Mesodermal cell (in vitro differentiated cells): Measurements from ENCODE around the gene CEP164.
A peak's percentile ranks its signal among the peaks of the same experiment; 100 is the strongest.
"Not testable (repeated sequence)": the region's sequence is repeated elsewhere in the genome, so short reads cannot be mapped to it uniquely, and the experiment has no call there.

Experiments
- H3K27ac ChIP-seq: 2 replicates; pipeline ENCODE4 v1.7.0; 2013; ENCODE audit warnings: mild to moderate bottlenecking, low read depth, low read length, moderate library complexity; ENCODE audit not compliant: severe bottlenecking
- H3K36me3 ChIP-seq: 2 replicates; pipeline ENCODE4 v1.7.1; 2013; ENCODE audit warnings: mild to moderate bottlenecking, low read length, moderate library complexity; ENCODE audit not compliant: control insufficient read depth, insufficient read depth
- H3K4me1 ChIP-seq: one replicate; pipeline ENCODE4 v1.7.1; 2013; ENCODE audit warnings: mild to moderate bottlenecking, low read length; ENCODE audit not compliant: insufficient read depth, control insufficient read depth, poor library complexity, severe bottlenecking
- H3K4me3 ChIP-seq: 2 replicates; pipeline ENCODE4 v1.7.0; 2013; ENCODE audit warnings: low read length, control low read depth, mild to moderate bottlenecking; ENCODE audit not compliant: insufficient read depth, poor library complexity, severe bottlenecking; ENCODE audit errors: extremely low read depth
- H3K9me3 ChIP-seq: 2 replicates; pipeline ENCODE4 v1.7.1; 2013; ENCODE audit warnings: mild to moderate bottlenecking, low read length, moderate library complexity; ENCODE audit not compliant: control insufficient read depth
- WGBS, 2 experiments: methylation state at CpG; one replicate each; pipeline ENCODE4 v1.1.5; 2013; ENCODE audit warnings: missing lambda C conversion rate in 2 of 2; ENCODE audit not compliant: insufficient coverage in 2 of 2; 5-methylcytosine and 5-hydroxymethylcytosine counted together

The CEP164 gene

DNA sequence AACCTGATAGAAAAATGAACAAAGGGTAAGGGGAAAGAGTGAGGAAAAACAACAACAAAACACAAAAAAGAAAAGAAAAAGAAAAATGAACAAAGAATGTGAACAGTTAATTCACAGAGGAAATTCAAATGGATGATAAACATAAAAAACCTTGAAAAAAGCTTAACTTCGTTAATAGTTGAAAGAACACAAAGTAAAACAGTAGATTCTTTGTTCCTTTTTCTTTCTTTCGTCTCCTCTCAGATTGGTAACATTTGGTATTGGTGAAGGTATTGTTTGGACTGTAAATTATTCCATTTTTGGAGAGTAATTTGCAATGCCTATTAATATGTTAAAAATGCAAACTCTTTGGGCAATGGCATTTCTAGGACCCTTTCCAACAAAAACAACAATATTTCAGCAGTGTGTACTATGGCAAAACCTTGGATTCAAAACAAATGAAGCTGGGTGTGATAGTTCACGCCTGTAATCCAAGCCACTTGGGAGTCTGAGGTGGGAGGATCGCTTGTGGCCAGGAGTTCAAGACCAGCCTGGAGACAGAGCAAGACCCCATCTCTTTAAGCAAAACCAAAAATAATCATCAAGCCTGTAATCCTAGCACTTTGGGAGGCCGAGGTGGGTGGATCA, 8.3 kb upstream of the CEP164 start:
- WGBS, 2 experiments = 86 to 90% methylated on average over 1 to 2 of the region's 5 CpGs
- no peak overlapping the region for H3K27ac ChIP-seq
- no peaks in the 10 kb centered on the region for H3K36me3 ChIP-seq
- H3K9me3 ChIP-seq = no peaks in the 10 kb centered on the region
- H3K4me1 ChIP-seq = peaks cover 12% of the 10 kb centered on the region
- no peak overlapping the region for H3K4me3 ChIP-seq

DNA sequence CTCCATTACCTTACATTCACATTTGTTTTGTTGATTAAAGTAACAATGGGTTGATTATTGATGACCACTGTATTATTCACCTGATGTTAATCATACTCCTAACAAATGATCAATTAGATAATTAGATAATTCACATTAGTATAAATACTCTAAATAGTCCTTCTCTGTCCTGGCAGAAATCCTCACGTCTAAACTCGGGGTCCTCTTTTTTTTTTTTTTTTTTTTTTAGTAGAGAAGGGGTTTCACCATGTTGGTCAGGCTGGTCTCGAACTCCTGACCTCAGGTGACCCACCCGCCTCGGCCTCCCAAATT, 443 bp upstream of the CEP164 start:
- H3K9me3 ChIP-seq, H3K36me3 ChIP-seq, H3K4me1 ChIP-seq, H3K27ac ChIP-seq: not testable (repeated sequence)
- WGBS, 2 experiments = 6 to 8% methylated on average over 2 of the region's 5 CpGs
- H3K4me3 ChIP-seq = peak overlapping the region; percentile 72

DNA sequence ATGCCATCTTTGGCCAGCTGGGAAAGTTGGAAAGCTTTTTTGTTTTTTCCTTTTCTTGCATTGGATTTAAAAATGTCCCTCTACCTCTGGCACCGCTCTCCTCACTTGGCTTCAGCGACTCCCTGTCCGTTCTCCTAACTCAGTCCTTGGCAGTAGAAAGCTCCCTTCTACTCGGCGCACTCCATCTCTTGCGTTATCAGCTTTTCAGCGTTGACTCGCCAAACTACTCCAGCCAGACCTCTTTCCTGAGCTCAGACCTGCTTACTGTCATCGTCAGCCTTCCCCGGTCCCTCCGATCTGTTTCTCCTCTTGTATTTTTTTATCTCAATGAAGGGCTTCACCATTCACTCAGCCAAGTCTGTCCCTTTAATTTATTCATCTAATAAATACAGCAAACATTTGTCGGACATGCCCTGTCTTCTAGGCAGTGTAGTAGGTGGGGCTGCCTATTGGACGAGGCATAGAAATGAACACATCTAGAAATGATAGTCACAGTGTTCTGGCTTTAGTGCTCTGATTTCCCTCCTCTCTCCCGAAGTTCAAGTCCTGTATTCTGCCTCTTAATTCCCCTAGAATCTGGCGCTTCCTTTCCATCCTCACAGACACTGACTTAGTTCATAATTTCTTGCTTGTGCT, 839 bp downstream of the CEP164 start:
- peak overlapping the region; percentile 72 for H3K4me3 ChIP-seq
- H3K36me3 ChIP-seq = no peaks in the 10 kb centered on the region
- 24 to 31% methylated on average over 13 to 14 of the region's 15 CpGs for WGBS, 2 experiments
- no peaks in the 10 kb centered on the region for H3K9me3 ChIP-seq
- peak overlapping the region; percentile 85 for H3K27ac ChIP-seq
- peaks cover 5% of the 10 kb centered on the region for H3K4me1 ChIP-seq

- H3K4me1 ChIP-seq = peaks cover 5% of the 10 kb centered on the region
- H3K36me3 ChIP-seq = peaks cover 14% of the 10 kb centered on the region
- no peak overlapping the region for H3K27ac ChIP-seq
- H3K9me3 ChIP-seq = no peaks in the 10 kb centered on the region
- no peak overlapping the region for H3K4me3 ChIP-seq
- WGBS, 2 experiments = 82 to 100% methylated on average over 1 to 2 of the region's 2 CpGs
Observed at GRCh38 chr11:117332843-117333242, 5.2 kb downstream of the CEP164 start.

- WGBS, 2 experiments = 94 to 97% methylated on average over 5 to 8 of the region's 9 CpGs
- Histone ChIP-seq H3K4me1 (peaks cover 2% of the 10 kb centered on the region), H3K27ac (no peak overlapping the region)
Observed at GRCh38 chr11:117333917-117334316, 6.3 kb downstream of the CEP164 start.

GRCh38 chr11:117334896-117335295, 7.2 kb downstream of the CEP164 start:
- Histone ChIP-seq H3K4me1 (no peaks in the 10 kb centered on the region), H3K4me3 (no peak overlapping the region), H3K27ac (no peak overlapping the region), H3K9me3 (no peaks in the 10 kb centered on the region), H3K36me3 (peaks cover 34% of the 10 kb centered on the region)
- WGBS, 2 experiments = 95 to 98% methylated on average over 4 of the region's 6 CpGs

More at GRCh38 chr11:117333917-117334316, 6.3 kb downstream of the CEP164 start:
- Histone ChIP-seq H3K36me3 (peaks cover 24% of the 10 kb centered on the region), H3K9me3 (no peaks in the 10 kb centered on the region), H3K4me3 (no peak overlapping the region)

- Histone ChIP-seq H3K27ac (no peak overlapping the region), H3K4me3 (no peak overlapping the region)
- WGBS, 2 experiments = 94 to 100% methylated on average over 1 to 5 of the region's 5 CpGs
Observed at GRCh38 chr11:117335399-117335798, 7.7 kb downstream of the CEP164 start.

DNA sequence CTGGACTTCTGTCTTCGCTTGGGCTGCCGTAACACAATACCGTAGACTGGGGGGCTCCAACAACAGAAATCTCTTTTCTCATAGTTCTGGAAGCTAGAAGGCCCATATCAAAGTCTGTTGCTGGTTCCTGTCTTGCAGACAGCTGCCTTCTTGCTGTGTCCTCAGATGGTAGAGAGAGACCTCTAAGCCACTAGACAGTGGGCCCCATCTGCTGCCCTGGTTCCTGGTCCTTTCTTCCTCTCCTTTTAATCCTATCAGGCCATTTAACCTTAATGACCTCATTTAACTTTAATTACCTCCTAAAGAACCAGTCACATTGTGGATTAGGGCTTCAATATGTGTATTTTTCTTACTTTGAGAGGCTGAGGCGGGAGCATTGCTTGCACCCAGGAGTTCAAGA, 9.4 kb downstream of the CEP164 start:
- H3K27ac ChIP-seq = no peak overlapping the region
- peaks cover 55% of the 10 kb centered on the region for H3K36me3 ChIP-seq
- H3K4me3 ChIP-seq = no peak overlapping the region
- no peaks in the 10 kb centered on the region for H3K4me1 ChIP-seq
- H3K9me3 ChIP-seq = no peaks in the 10 kb centered on the region
- 93 to 100% methylated on average over 2 of the region's 4 CpGs for WGBS, 2 experiments

More at GRCh38 chr11:117335399-117335798, 7.7 kb downstream of the CEP164 start:
- Histone ChIP-seq H3K4me1 (no peaks in the 10 kb centered on the region), H3K9me3 (no peaks in the 10 kb centered on the region), H3K36me3 (peaks cover 39% of the 10 kb centered on the region)

DNA sequence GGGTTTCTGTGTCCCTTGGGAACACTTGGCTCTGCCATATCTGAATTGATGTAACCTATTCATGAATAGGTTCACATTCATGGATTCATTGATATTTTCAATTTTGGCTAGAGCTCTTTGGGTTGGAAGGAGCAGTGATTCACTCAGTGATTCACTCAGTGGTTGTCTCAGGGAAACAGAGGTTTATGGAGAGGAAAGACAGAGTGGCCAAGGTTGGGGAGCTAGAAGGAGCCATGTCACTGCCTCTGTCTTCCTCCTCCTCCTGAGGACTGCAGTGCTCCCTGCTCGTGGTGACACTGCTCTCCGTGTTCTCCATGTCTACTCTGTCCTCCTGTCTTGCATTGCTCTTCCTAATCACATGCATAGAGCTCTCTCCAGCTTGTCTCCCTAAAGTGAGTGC, 17.4 kb downstream of the CEP164 start:
- peaks cover 71% of the 10 kb centered on the region for H3K36me3 ChIP-seq
- H3K4me3 ChIP-seq = no peak overlapping the region
- no peak overlapping the region for H3K27ac ChIP-seq
- no peaks in the 10 kb centered on the region for H3K4me1 ChIP-seq
- no peaks in the 10 kb centered on the region for H3K9me3 ChIP-seq
- WGBS, 2 experiments = 95 to 96% methylated on average over 2 of the region's 2 CpGs

GRCh38 chr11:117354550-117354949, 26.9 kb downstream of the CEP164 start:
- Histone ChIP-seq H3K9me3 (no peaks in the 10 kb centered on the region), H3K27ac (no peak overlapping the region), H3K4me3 (no peak overlapping the region), H3K4me1 (no peaks in the 10 kb centered on the region), H3K36me3 (peaks cover 68% of the 10 kb centered on the region)
- 100% methylated on average over 1 of the region's 4 CpGs; no CpG with 5 or more reads in 1 of the 2 experiments for WGBS, 2 experiments

GRCh38 chr11:117356126-117356890, 28.7 kb downstream of the CEP164 start:
- Histone ChIP-seq H3K9me3 (no peaks in the 10 kb centered on the region), H3K36me3 (peaks cover 75% of the 10 kb centered on the region), H3K4me1 (no peaks in the 10 kb centered on the region), H3K4me3 (no peak overlapping the region), H3K27ac (no peak overlapping the region)
- 93% methylated on average over 7 to 9 of the region's 9 CpGs for WGBS, 2 experiments
